WTC11 (cell line): ENCODE data around the gene CEP104. TPM values are rescaled to one million over a fixed set of nuclear protein-coding genes. Genes with fewer than 3 reads are reported as not detected.

ENCODE experiments used
- ATAC-seq: fragments of 200-7000 bp; cut with Tn5 transposase; 2 replicates; pipeline ENCODE4 v1.10.0; 2021; ENCODE audit warnings: mild to moderate bottlenecking, moderate library complexity
- CTCF ChIA-PET: fragments of 300-600 bp; sonication (Branson Sonifier 250); formaldehyde crosslinking; loops from one replicate; lab custom pipeline; 2021; ENCODE audit warnings: antibody characterized with exemption; lab: Charles Lee
- POLR2A ChIA-PET: fragments of 350-600 bp; sonication (Branson Sonifier 250); formaldehyde crosslinking; loops from one replicate; lab custom pipeline; 2021; ENCODE audit warnings: antibody characterized with exemption; lab: Charles Lee
- DNase-seq: peaks from one replicate; pipeline ENCODE4 v3.0.0; 2021; ENCODE audit warnings: low spot score
- H3K27ac Mint-ChIP-seq: 2 replicates; pipeline ENCODE4 v1.8.0; 2021; ENCODE audit warnings: mixed read lengths
- H3K27me3 Mint-ChIP-seq: 2 replicates; pipeline ENCODE4 v1.8.0; 2021; ENCODE audit warnings: low read depth, mild to moderate bottlenecking, moderate library complexity, mixed read lengths
- H3K36me3 Mint-ChIP-seq: 2 replicates; pipeline ENCODE4 v1.8.0; 2021; ENCODE audit warnings: mixed read lengths
- H3K4me1 Mint-ChIP-seq: 2 replicates; pipeline ENCODE4 v1.8.0; 2022; ENCODE audit warnings: mixed read lengths
- H3K4me3 Mint-ChIP-seq: 2 replicates; pipeline ENCODE4 v1.8.0; 2021; ENCODE audit warnings: mild to moderate bottlenecking, moderate library complexity, mixed read lengths
- H3K9me3 Mint-ChIP-seq: 2 replicates; pipeline ENCODE4 v1.8.0; 2021; ENCODE audit warnings: mixed read lengths
- CREM ChIP-seq: sonication (generic); formaldehyde crosslinking; IDR thresholded peaks from 2 replicates; pipeline ENCODE4 v1.8.1; 2022; ENCODE audit warnings: mild to moderate bottlenecking, missing genetic modification reagents, moderate library complexity
- ETV6 ChIP-seq: sonication (generic); formaldehyde crosslinking; IDR thresholded peaks from 2 replicates; pipeline ENCODE4 v1.8.1; 2022; ENCODE audit warnings: mild to moderate bottlenecking, missing genetic modification reagents
- FOXK1 ChIP-seq: sonication (generic); formaldehyde crosslinking; IDR thresholded peaks from 2 replicates; pipeline ENCODE4 v1.8.0; 2022; ENCODE audit warnings: mild to moderate bottlenecking, moderate library complexity, missing genetic modification reagents
- GABPB1 ChIP-seq: sonication (generic); formaldehyde crosslinking; IDR thresholded peaks from 2 replicates; pipeline ENCODE4 v1.8.1; 2023; ENCODE audit warnings: mild to moderate bottlenecking, missing genetic modification reagents
- SMAD3 ChIP-seq: sonication (generic); formaldehyde crosslinking; IDR thresholded peaks from 2 replicates; pipeline ENCODE4 v1.8.0; 2022; ENCODE audit warnings: missing genetic modification reagents, mild to moderate bottlenecking, borderline replicate concordance
- TEAD1 ChIP-seq: sonication (generic); formaldehyde crosslinking; IDR thresholded peaks from 2 replicates; pipeline ENCODE4 v1.8.0; 2022; ENCODE audit warnings: mild to moderate bottlenecking, missing genetic modification reagents
- USF2 ChIP-seq: sonication (generic); formaldehyde crosslinking; IDR thresholded peaks from 2 replicates; pipeline ENCODE4 v1.8.1; 2023; ENCODE audit warnings: mild to moderate bottlenecking, missing genetic modification reagents, moderate library complexity
- ZNF138 ChIP-seq: sonication (generic); formaldehyde crosslinking; conservative IDR thresholded peaks from 2 replicates; pipeline ENCODE4 v1.8.1; 2022; ENCODE audit warnings: mild to moderate bottlenecking, moderate library complexity, missing genetic modification reagents
- ZNF396 ChIP-seq: fragments of 250-450 bp; sonication (Bioruptor Pico); IDR thresholded peaks from 2 replicates; pipeline ENCODE4 v1.8.0; 2021; ENCODE audit warnings: mild to moderate bottlenecking, moderate library complexity, borderline replicate concordance
- total RNA-seq: library from RNA; stranded (reverse); gene quantifications from 3 replicates; pipeline ENCODE4 v1.2.3, GENCODE V29; 2021
- TF ChIP-seq, protein P1 (sequence below): sonication (generic); formaldehyde crosslinking; conservative IDR thresholded peaks from 2 replicates; pipeline ENCODE4 v1.8.1; 2023; ENCODE audit warnings: mild to moderate bottlenecking, low read depth, missing genetic modification reagents, moderate library complexity
- TF ChIP-seq, protein P2 (sequence below): fragments of 200-600 bp; IDR thresholded peaks from 2 replicates; pipeline ENCODE4 v1.8.0; 2022; ENCODE audit warnings: antibody characterized with exemption
- TF ChIP-seq, protein P3 (sequence below): sonication (generic); formaldehyde crosslinking; IDR thresholded peaks from 2 replicates; pipeline ENCODE4 v1.8.0; 2022; ENCODE audit warnings: missing genetic modification reagents
- TF ChIP-seq, protein P4 (sequence below): sonication (generic); formaldehyde crosslinking; IDR thresholded peaks from 2 replicates; pipeline ENCODE4 v1.8.1; 2022; ENCODE audit warnings: low read depth, mild to moderate bottlenecking, moderate library complexity, missing genetic modification reagents, borderline replicate concordance
- TF ChIP-seq, protein P5 (sequence below): sonication (generic); formaldehyde crosslinking; IDR thresholded peaks from 2 replicates; pipeline ENCODE4 v1.8.0; 2022; ENCODE audit warnings: mild to moderate bottlenecking, missing genetic modification reagents

Gene CEP104
- total RNA-seq, 1 experiment from 2014 or later = 38.0 TPM

DNA sequence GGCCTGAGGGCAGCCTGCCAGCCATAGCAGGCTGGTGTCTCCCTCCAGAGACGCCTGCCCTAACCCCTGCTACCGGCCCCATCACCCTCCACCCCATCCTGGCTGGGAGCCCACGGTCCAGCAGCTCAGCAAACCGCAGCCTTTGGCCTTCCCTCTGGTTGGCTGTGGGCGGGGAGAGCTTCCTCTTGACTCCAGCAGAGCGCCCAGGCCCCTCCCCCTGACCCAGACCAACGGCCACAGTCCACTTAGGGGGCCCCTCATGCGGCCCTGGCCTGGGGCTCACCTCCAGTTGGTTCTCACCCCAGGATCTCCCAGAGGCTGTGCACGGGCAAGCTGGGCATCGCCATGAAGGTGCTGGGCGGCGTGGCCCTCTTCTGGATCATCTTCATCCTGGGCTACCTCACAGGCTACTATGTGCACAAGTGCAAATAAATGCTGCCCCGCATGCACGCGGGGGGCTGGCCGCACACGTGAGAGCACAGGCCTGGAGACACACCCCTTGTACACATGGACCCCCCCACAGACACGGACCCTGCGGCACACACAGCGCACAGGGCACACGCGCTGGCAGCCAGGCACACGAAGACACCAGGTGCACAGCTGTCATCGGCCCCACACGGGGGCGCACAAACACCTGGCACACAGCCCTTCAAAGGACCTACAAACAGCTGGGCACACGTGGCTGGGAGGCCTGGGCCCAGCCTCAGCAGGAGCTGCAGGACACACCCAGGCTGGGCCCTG is 81.4 kb downstream of the CEP104 start (continued):
- TF ChIP-seq, protein P1, sequence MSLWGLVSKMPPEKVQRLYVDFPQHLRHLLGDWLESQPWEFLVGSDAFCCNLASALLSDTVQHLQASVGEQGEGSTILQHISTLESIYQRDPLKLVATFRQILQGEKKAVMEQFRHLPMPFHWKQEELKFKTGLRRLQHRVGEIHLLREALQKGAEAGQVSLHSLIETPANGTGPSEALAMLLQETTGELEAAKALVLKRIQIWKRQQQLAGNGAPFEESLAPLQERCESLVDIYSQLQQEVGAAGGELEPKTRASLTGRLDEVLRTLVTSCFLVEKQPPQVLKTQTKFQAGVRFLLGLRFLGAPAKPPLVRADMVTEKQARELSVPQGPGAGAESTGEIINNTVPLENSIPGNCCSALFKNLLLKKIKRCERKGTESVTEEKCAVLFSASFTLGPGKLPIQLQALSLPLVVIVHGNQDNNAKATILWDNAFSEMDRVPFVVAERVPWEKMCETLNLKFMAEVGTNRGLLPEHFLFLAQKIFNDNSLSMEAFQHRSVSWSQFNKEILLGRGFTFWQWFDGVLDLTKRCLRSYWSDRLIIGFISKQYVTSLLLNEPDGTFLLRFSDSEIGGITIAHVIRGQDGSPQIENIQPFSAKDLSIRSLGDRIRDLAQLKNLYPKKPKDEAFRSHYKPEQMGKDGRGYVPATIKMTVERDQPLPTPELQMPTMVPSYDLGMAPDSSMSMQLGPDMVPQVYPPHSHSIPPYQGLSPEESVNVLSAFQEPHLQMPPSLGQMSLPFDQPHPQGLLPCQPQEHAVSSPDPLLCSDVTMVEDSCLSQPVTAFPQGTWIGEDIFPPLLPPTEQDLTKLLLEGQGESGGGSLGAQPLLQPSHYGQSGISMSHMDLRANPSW (CRISPR knock-in tag) = no peak
- TF ChIP-seq, protein P2, sequence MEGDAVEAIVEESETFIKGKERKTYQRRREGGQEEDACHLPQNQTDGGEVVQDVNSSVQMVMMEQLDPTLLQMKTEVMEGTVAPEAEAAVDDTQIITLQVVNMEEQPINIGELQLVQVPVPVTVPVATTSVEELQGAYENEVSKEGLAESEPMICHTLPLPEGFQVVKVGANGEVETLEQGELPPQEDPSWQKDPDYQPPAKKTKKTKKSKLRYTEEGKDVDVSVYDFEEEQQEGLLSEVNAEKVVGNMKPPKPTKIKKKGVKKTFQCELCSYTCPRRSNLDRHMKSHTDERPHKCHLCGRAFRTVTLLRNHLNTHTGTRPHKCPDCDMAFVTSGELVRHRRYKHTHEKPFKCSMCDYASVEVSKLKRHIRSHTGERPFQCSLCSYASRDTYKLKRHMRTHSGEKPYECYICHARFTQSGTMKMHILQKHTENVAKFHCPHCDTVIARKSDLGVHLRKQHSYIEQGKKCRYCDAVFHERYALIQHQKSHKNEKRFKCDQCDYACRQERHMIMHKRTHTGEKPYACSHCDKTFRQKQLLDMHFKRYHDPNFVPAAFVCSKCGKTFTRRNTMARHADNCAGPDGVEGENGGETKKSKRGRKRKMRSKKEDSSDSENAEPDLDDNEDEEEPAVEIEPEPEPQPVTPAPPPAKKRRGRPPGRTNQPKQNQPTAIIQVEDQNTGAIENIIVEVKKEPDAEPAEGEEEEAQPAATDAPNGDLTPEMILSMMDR = peak; percentile 27; the same call in 1 of the 2 replicates
- TF ChIP-seq GABPB1 (peak; percentile 47; the same call in 1 of the 2 replicates), USF2 (peak; percentile 44; the same call in 1 of the 2 replicates), FOXK1 (CRISPR knock-in tag) (0 out of 2 replicates have a peak, but pooled peaks have one; percentile 21)

- no peak for DNase-seq
- no peaks in the 10 kb centered on the region; the same call in none of the 2 replicates for H3K27me3 Mint-ChIP-seq
- H3K27ac Mint-ChIP-seq = no peak overlapping the region
- peaks cover 23% of the 10 kb centered on the region for H3K4me1 Mint-ChIP-seq
- ChIA-PET CTCF (interaction anchor here (1.0 to 2.2 kb wide), 14 partner anchors 8 to 124 kb away, joined by 3 to 59 read pairs (median 8); partner anchors contain the start of genes C1orf174 and LRRC47), POLR2A (interaction anchor here (1.6 to 1.7 kb wide), 2 partner anchors 18 to 21 kb away, joined by 5 to 10 read pairs; partner anchors contain the start of gene LRRC47)
- TF ChIP-seq SMAD3 (CRISPR knock-in tag) (no peak), ZNF138 (no peak), TEAD1 (CRISPR knock-in tag) (no peak), CREM (no peak), ZNF396 (CRISPR knock-in tag) (no peak), ETV6 (CRISPR knock-in tag) (no peak)
- TF ChIP-seq, protein P3, sequence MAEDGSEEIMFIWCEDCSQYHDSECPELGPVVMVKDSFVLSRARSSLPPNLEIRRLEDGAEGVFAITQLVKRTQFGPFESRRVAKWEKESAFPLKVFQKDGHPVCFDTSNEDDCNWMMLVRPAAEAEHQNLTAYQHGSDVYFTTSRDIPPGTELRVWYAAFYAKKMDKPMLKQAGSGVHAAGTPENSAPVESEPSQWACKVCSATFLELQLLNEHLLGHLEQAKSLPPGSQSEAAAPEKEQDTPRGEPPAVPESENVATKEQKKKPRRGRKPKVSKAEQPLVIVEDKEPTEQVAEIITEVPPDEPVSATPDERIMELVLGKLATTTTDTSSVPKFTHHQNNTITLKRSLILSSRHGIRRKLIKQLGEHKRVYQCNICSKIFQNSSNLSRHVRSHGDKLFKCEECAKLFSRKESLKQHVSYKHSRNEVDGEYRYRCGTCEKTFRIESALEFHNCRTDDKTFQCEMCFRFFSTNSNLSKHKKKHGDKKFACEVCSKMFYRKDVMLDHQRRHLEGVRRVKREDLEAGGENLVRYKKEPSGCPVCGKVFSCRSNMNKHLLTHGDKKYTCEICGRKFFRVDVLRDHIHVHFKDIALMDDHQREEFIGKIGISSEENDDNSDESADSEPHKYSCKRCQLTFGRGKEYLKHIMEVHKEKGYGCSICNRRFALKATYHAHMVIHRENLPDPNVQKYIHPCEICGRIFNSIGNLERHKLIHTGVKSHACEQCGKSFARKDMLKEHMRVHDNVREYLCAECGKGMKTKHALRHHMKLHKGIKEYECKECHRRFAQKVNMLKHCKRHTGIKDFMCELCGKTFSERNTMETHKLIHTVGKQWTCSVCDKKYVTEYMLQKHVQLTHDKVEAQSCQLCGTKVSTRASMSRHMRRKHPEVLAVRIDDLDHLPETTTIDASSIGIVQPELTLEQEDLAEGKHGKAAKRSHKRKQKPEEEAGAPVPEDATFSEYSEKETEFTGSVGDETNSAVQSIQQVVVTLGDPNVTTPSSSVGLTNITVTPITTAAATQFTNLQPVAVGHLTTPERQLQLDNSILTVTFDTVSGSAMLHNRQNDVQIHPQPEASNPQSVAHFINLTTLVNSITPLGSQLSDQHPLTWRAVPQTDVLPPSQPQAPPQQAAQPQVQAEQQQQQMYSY (CRISPR knock-in tag) = no peak
- TF ChIP-seq, protein P4, sequence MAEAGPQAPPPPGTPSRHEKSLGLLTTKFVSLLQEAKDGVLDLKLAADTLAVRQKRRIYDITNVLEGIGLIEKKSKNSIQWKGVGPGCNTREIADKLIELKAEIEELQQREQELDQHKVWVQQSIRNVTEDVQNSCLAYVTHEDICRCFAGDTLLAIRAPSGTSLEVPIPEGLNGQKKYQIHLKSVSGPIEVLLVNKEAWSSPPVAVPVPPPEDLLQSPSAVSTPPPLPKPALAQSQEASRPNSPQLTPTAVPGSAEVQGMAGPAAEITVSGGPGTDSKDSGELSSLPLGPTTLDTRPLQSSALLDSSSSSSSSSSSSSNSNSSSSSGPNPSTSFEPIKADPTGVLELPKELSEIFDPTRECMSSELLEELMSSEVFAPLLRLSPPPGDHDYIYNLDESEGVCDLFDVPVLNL = no peak
- TF ChIP-seq, protein P5, sequence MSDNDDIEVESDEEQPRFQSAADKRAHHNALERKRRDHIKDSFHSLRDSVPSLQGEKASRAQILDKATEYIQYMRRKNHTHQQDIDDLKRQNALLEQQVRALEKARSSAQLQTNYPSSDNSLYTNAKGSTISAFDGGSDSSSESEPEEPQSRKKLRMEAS = no peak
- TF ChIP-seq, all 79 proteins: peak for 0
- peaks cover 10% of the 10 kb centered on the region for H3K36me3 Mint-ChIP-seq
- no peak for ATAC-seq
- H3K4me3 Mint-ChIP-seq = no peak overlapping the region; the same call in 1 of the 2 replicates
- no peaks in the 10 kb centered on the region for H3K9me3 Mint-ChIP-seq
Measured at GRCh38 chr1:3774946-3775489, 82.0 kb downstream of the CEP104 start.
